Astrocyte (in vitro differentiated cells and primary cell): ENCODE measurements around the gene KRTAP10-6.

Source experiments
- CTCF ChIP-seq: IDR thresholded peaks from 2 replicates; pipeline ENCODE4 v1.5.1; 2011; ENCODE audit warnings: low read depth, mild to moderate bottlenecking, inconsistent platforms, low read length, moderate library complexity; ENCODE audit not compliant: insufficient read depth
- EZH2 ChIP-seq: IDR thresholded peaks from 2 replicates; pipeline ENCODE4 v1.6.1; 2012; ENCODE audit warnings: mild to moderate bottlenecking, low read length, inconsistent platforms; ENCODE audit not compliant: insufficient read depth

- TF ChIP-seq CTCF (no peak), EZH2 (no peak)
Measured at GRCh38 chr21:44564099-44564498, 28.2 kb downstream of the KRTAP10-6 start.
